Fibroblast of lung (primary cell): ENCODE results near the gene CCNB3. TPM values are rescaled to one million over a fixed set of nuclear protein-coding genes. Genes with fewer than 3 reads are reported as not detected.
A peak's percentile ranks its signal among the peaks of the same experiment; 100 is the strongest.

Experiments
- DNase-seq, 2 donors: peaks; one replicate each; pipeline versions ENCODE4 v3.0.0 to v3.0.0-alpha.2; 2010; ENCODE audit warnings: low read depth in 2 of 2
- H2AFZ ChIP-seq: 2 replicates; pipeline ENCODE4 v1.5.1; 2012; ENCODE audit warnings: low read length, control low read depth, inconsistent platforms
- H3K27ac ChIP-seq: 2 replicates; pipeline ENCODE4 v1.5.1; 2011; ENCODE audit warnings: low read length, control low read depth; ENCODE audit not compliant: insufficient read depth
- H3K27me3 ChIP-seq: 2 replicates; pipeline ENCODE4 v1.5.1; 2011; ENCODE audit warnings: mild to moderate bottlenecking, low read length; ENCODE audit not compliant: control insufficient read depth, insufficient read depth
- H3K36me3 ChIP-seq: 2 replicates; pipeline ENCODE4 v1.5.1; 2011; ENCODE audit warnings: low read length; ENCODE audit not compliant: control insufficient read depth, insufficient read depth
- H3K4me1 ChIP-seq: 2 replicates; pipeline ENCODE4 v1.5.1; 2011; ENCODE audit warnings: low read length; ENCODE audit not compliant: control insufficient read depth, insufficient read depth; ENCODE audit errors: extremely low read depth
- H3K4me2 ChIP-seq: 2 replicates; pipeline ENCODE4 v1.5.1; 2011; ENCODE audit warnings: low read length, control low read depth; ENCODE audit not compliant: insufficient read depth; ENCODE audit errors: extremely low read depth
- H3K4me3 ChIP-seq, 4 experiments: fragments of 200-600 bp in 1 of 4; sonication (generic) in 1 of 4; replicated peaks in 1 of 4; 2 replicates each; pipeline ENCODE4 v1.5.1; 2011 to 2016; ENCODE audit warnings: low read length in 4 of 4, low read depth in 3 of 4, mild to moderate bottlenecking in 3 of 4, control low read depth in 2 of 4, inconsistent platforms in 1 of 4, mixed read lengths in 1 of 4; ENCODE audit not compliant: insufficient read depth in 1 of 4; ENCODE audit errors: control extremely low read depth in 1 of 4
- H3K79me2 ChIP-seq: 2 replicates; pipeline ENCODE4 v1.5.1; 2012; ENCODE audit warnings: mild to moderate bottlenecking, low read length, inconsistent platforms; ENCODE audit not compliant: control insufficient read depth, insufficient read depth
- H3K9ac ChIP-seq: 2 replicates; pipeline ENCODE4 v1.5.1; 2011; ENCODE audit warnings: mild to moderate bottlenecking, low read length, control low read depth; ENCODE audit not compliant: insufficient read depth
- H3K9me3 ChIP-seq: 2 replicates; pipeline ENCODE4 v1.5.1; 2012; ENCODE audit warnings: low read depth, low read length; ENCODE audit not compliant: control insufficient read depth, insufficient read depth
- H4K20me1 ChIP-seq: 2 replicates; pipeline ENCODE4 v1.5.1; 2011; ENCODE audit warnings: low read length; ENCODE audit not compliant: control insufficient read depth, insufficient read depth; ENCODE audit errors: extremely low read depth
- EZH2 ChIP-seq: IDR thresholded peaks from 2 replicates; pipeline ENCODE4 v1.5.1; 2012; ENCODE audit warnings: low read length, control low read depth, mild to moderate bottlenecking; ENCODE audit errors: missing control alignments
- polyA minus RNA-seq: library from RNA; depleted of rRNA, polyadenylated mRNA; stranded (reverse); fragments of >200 nt; gene quantifications from 2 replicates; pipeline ENCODE4 v1.2.3, GENCODE V29; 2011; ENCODE audit warnings: low replicate concordance
- polyA plus RNA-seq, 2 donors: library from polyadenylated mRNA; depleted of rRNA in 1 of 2; stranded (reverse) in 1 of 2; unstranded in 1 of 2; fragments of >200 nt; gene quantifications; 2 replicates each; pipeline ENCODE4 v1.2.1, GENCODE V29; 2011 to 2012; ENCODE audit warnings: missing spikeins in 1 of 2
- total RNA-seq: library from RNA; depleted of rRNA; stranded (reverse); fragments of >200 nt; gene quantifications from 2 replicates; pipeline ENCODE4 v1.2.1, GENCODE V29; 2014
- TF ChIP-seq, protein P1 (sequence below), 2 donors: IDR thresholded peaks in 1 of 2; conservative IDR thresholded peaks in 1 of 2; 1 replicate in 1 of 2; 2 replicates in 1 of 2; pipeline ENCODE4 v1.5.1; 2011 to 2012; ENCODE audit warnings: low read length in 2 of 2, control low read depth in 1 of 2, inconsistent platforms in 1 of 2, low read depth in 1 of 2, mild to moderate bottlenecking in 1 of 2

The CCNB3 gene, protein sequence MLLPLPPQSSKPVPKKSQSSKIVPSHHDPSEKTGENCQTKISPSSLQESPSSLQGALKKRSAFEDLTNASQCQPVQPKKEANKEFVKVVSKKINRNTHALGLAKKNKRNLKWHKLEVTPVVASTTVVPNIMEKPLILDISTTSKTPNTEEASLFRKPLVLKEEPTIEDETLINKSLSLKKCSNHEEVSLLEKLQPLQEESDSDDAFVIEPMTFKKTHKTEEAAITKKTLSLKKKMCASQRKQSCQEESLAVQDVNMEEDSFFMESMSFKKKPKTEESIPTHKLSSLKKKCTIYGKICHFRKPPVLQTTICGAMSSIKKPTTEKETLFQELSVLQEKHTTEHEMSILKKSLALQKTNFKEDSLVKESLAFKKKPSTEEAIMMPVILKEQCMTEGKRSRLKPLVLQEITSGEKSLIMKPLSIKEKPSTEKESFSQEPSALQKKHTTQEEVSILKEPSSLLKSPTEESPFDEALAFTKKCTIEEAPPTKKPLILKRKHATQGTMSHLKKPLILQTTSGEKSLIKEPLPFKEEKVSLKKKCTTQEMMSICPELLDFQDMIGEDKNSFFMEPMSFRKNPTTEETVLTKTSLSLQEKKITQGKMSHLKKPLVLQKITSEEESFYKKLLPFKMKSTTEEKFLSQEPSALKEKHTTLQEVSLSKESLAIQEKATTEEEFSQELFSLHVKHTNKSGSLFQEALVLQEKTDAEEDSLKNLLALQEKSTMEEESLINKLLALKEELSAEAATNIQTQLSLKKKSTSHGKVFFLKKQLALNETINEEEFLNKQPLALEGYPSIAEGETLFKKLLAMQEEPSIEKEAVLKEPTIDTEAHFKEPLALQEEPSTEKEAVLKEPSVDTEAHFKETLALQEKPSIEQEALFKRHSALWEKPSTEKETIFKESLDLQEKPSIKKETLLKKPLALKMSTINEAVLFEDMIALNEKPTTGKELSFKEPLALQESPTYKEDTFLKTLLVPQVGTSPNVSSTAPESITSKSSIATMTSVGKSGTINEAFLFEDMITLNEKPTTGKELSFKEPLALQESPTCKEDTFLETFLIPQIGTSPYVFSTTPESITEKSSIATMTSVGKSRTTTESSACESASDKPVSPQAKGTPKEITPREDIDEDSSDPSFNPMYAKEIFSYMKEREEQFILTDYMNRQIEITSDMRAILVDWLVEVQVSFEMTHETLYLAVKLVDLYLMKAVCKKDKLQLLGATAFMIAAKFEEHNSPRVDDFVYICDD (N-terminal part only)
- total RNA-seq = 0.51 and 0.83 TPM in 2 replicates
- 0.42 and 0.44 TPM in 2 replicates for polyA plus RNA-seq
- 0.05 and 0.07 TPM in 2 replicates for polyA plus RNA-seq (2012)
- 0.75 TPM in 1 of 2 replicates, not detected in the other for polyA minus RNA-seq

DNA sequence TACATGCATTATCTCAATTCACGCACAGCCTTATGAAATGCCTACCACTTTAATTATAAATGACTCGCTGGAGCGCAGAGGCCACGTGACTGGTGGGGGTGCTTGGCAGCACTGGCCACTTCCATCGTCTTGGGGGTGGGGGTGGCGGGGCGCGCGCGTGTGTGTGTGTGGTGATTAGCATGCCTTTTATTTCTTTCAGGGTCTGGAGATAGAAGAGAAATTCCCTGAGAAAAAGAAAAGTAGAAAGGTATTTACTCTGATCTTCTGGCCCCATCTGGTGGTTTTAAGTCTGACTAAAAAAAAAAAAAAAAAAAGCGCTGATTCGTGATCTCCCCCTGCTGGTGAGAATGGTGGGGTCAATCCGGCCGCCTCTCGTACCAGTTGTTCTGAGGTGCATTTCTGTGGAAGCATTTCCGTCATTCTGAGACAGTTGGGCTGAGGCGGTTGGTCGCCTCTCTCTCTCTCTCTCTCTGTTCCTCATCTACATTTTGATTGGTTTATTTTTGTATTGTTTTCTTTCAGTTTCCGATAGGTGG is at the start of gene CCNB3:
CCNB3 (plus strand) TSS at position 402 of the 536 bp plus-strand sequence. CDS start 80,399 bp downstream, outside the sequence.
- Histone ChIP-seq H3K27ac (no peak within 1 kb of the TSS), H3K9ac (no peak within 1 kb of the TSS), H3K4me1 (no peaks in the 10 kb centered on the region), H2AFZ (peak within 1 kb of the TSS; percentile 62), H4K20me1 (no peaks in the 10 kb centered on the region), H3K4me2 (peak within 1 kb of the TSS; percentile 51), H3K9me3 (no peaks in the 10 kb centered on the region), H3K36me3 (no peaks in the 10 kb centered on the region), H3K4me3 (peak within 1 kb of the TSS in 3 of 4 experiments; percentile 19 to 52 (median 36)), H3K27me3 (no peaks in the 10 kb centered on the region), H3K79me2 (no peaks in the 10 kb centered on the region)
- TF ChIP-seq, protein P1, sequence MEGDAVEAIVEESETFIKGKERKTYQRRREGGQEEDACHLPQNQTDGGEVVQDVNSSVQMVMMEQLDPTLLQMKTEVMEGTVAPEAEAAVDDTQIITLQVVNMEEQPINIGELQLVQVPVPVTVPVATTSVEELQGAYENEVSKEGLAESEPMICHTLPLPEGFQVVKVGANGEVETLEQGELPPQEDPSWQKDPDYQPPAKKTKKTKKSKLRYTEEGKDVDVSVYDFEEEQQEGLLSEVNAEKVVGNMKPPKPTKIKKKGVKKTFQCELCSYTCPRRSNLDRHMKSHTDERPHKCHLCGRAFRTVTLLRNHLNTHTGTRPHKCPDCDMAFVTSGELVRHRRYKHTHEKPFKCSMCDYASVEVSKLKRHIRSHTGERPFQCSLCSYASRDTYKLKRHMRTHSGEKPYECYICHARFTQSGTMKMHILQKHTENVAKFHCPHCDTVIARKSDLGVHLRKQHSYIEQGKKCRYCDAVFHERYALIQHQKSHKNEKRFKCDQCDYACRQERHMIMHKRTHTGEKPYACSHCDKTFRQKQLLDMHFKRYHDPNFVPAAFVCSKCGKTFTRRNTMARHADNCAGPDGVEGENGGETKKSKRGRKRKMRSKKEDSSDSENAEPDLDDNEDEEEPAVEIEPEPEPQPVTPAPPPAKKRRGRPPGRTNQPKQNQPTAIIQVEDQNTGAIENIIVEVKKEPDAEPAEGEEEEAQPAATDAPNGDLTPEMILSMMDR (conservative IDR thresholded peaks at IDR 0.05 in 1 of 2, IDR thresholded peaks at IDR 0.05 in 1 of 2; ENCODE audit: low read depth in 1 of 2, low read length in 2 of 2) = peak; percentile 59 to 61
- TF ChIP-seq EZH2 = no peak
- peak; percentile 68 to 74 for DNase-seq

DNA sequence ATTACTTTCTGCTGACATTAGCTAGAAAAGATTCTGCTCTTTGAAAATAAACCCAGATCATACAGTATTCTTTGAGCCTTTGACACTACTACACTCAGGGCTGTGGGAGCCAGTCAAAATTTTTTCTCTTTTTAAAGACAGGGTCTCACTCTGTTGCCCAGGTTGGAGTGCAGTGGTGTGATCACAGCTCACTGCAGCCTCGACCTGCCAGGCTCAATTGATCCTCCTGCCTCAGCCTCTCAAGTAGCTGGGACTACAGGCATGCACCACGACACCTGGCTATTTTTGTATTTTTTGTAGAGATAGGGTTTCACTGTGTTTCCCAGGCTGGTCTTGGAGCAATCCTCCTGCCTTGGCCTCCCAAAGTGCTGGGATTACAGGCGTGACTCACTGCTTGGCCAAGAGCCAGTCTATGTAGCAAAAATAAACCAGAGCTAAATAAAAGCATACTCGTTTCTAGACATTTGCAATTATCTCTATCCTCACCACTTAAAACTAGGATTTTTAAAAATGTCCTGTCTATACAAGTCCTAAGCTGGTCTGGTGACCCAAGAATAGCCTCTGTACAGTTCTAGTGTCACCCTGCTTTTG is 46.9 kb upstream of the CCNB3 start:
- Histone ChIP-seq H4K20me1 (no peaks in the 10 kb centered on the region), H3K4me1 (no peaks in the 10 kb centered on the region), H2AFZ (no peak overlapping the region), H3K9me3 (no peaks in the 10 kb centered on the region), H3K9ac (no peak overlapping the region), H3K36me3 (no peaks in the 10 kb centered on the region), H3K27ac (no peak overlapping the region), H3K4me3 (no peak overlapping the region), H3K79me2 (no peaks in the 10 kb centered on the region), H3K4me2 (no peak overlapping the region), H3K27me3 (no peaks in the 10 kb centered on the region)
- DNase-seq = peak in 1 of 2 donors; percentile 20
- TF ChIP-seq, protein P1 (conservative IDR thresholded peaks at IDR 0.05 in 1 of 2, IDR thresholded peaks at IDR 0.05 in 1 of 2; ENCODE audit: low read depth in 1 of 2, low read length in 2 of 2) = no peak
- no peak for TF ChIP-seq EZH2
